ENCODE data around the gene FRG2. TPM values are rescaled to one million over a fixed set of nuclear protein-coding genes. Genes with fewer than 3 reads are reported as not detected.
A peak's percentile ranks its signal among the peaks of the same experiment; 100 is the strongest.
"Not testable (repeated sequence)": the region's sequence is repeated elsewhere in the genome, so short reads cannot be mapped to it uniquely, and the experiment has no call there.

The FRG2 gene
- polyA plus RNA-seq, 1 donor = not detected

DNA sequence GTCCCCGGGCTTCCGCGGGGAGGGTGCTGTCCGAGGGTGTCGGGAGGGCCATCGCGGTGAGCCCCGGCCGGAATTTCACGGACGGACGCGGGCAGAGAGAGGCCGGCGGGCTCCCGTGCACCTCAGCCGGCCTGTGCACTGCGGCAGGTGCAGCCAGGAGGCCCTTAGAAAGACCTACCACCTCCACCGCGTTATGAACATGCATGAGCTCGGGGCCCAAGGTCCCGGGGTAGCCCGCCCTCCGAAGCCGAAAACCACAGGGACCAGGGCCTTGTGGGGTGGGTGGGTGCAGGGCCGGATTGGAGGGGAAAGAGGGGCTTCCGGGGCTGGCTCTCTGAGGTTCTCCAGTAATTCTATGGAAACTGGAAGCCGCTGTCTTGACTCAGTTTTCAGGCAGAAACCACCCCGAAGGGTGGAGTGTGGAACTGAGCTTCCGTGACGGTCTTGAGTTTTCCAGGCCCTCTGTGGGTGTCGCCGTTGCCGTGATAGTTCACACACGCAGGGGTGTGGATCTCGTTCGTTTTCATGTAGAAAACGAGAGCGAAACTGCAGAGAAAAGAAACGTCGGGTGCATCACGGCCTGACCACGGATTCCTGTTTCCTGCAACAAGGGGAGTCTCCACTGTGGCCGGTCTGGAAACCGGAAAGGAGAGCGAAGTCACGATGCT, 4.3 kb downstream of the FRG2 start:
- peaks cover 15% of the 10 kb centered on the region for H3K9me3 ChIP-seq (ENCODE audit: control insufficient read depth, low read depth, low read length)
- H3K36me3 ChIP-seq (ENCODE audit: control insufficient read depth, insufficient read depth, low read length); DNase-seq; H3K4me1 ChIP-seq (ENCODE audit: control insufficient read depth, insufficient read depth, low read length); H3K4me3 ChIP-seq (ENCODE audit: low read length); H3K27ac ChIP-seq (ENCODE audit: low read length): not testable (repeated sequence)
- H3K27me3 ChIP-seq (ENCODE audit: control insufficient read depth, insufficient read depth, low read length) = peaks cover 44% of the 10 kb centered on the region
- no CpG with 5 or more reads among the region's 47 CpGs for WGBS (ENCODE audit: insufficient coverage, low lambda C conversion rate)

GRCh38 chr4:190021973-190022372, 5.1 kb downstream of the FRG2 start:
- not testable (repeated sequence) for H3K36me3 ChIP-seq (ENCODE audit: control insufficient read depth, insufficient read depth, low read length); H3K27ac ChIP-seq (ENCODE audit: low read length); DNase-seq; H3K4me1 ChIP-seq (ENCODE audit: control insufficient read depth, insufficient read depth, low read length); H3K4me3 ChIP-seq (ENCODE audit: low read length)
- Histone ChIP-seq H3K27me3 (ENCODE audit: control insufficient read depth, insufficient read depth, low read length) (peaks cover 51% of the 10 kb centered on the region), H3K9me3 (ENCODE audit: control insufficient read depth, low read depth, low read length) (peaks cover 15% of the 10 kb centered on the region)
- WGBS (ENCODE audit: insufficient coverage, low lambda C conversion rate) = no CpG with 5 or more reads among the region's 39 CpGs

DNA sequence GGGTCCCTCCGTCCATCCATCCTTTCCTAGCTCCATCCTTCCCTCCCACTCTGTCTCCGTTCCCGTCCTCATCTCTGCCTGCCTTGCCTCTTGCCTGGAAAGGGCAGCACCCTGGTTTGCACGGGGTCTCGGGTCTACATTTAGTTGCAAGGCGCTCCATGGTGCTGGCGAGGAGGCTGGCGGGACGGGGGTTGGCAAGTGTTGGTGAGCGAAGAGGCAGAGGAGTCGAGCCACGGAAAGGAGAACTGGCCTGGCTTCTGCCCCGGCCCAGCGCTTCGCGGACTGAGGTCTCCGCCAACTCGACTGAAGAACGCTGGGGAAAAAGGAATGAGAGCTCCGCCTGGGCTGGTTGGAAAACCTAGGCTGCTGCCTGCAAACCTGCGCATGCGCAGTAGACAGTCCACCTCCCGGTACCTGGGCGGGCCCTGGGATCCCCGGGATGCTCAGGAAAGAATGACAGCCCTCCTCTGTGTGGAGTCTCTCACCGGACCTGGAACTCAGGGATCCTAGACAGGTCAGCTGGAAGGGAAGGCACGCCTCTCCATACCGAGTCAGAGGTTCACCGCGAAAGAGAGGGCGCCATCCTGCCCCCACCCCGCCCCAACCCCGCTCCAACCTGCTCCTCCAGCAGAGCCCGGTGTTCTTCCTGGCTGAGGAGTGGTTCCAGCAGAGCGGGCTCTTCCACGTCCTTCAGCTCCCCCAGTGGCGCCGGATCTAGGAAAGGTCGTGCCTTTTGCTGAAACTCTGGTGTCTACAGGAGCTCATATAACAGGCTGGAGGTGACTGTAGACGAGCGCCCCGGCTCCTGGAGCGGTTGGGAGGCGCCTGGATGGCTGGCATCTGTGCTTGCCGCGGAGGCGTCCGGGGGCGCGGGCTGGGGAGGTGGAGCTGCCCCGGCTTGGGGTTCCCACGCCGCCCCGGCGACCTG, 6.0 kb downstream of the FRG2 start:
- peak; percentile 21 to 33 for DNase-seq
- no peaks in the 10 kb centered on the region for H3K4me1 ChIP-seq (ENCODE audit: control insufficient read depth, insufficient read depth, low read length)
- H3K27me3 ChIP-seq (ENCODE audit: control insufficient read depth, insufficient read depth, low read length) = peaks cover 60% of the 10 kb centered on the region
- H3K9me3 ChIP-seq (ENCODE audit: control insufficient read depth, low read depth, low read length) = peaks cover 18% of the 10 kb centered on the region
- H3K27ac ChIP-seq (ENCODE audit: low read length) = no peak overlapping the region
- no peak overlapping the region for H3K4me3 ChIP-seq (ENCODE audit: low read length)
- no peaks in the 10 kb centered on the region for H3K36me3 ChIP-seq (ENCODE audit: control insufficient read depth, insufficient read depth, low read length)
- no CpG with 5 or more reads among the region's 55 CpGs for WGBS (ENCODE audit: insufficient coverage, low lambda C conversion rate)

GRCh38 chr4:190019859-190020463, 7.1 kb downstream of the FRG2 start:
- H3K4me1 ChIP-seq (ENCODE audit: control insufficient read depth, insufficient read depth, low read length); DNase-seq; H3K36me3 ChIP-seq (ENCODE audit: control insufficient read depth, insufficient read depth, low read length); H3K4me3 ChIP-seq (ENCODE audit: low read length); H3K27ac ChIP-seq (ENCODE audit: low read length): not testable (repeated sequence)
- H3K27me3 ChIP-seq (ENCODE audit: control insufficient read depth, insufficient read depth, low read length) = peaks cover 71% of the 10 kb centered on the region
- peaks cover 24% of the 10 kb centered on the region for H3K9me3 ChIP-seq (ENCODE audit: control insufficient read depth, low read depth, low read length)
- no CpG with 5 or more reads among the region's 29 CpGs for WGBS (ENCODE audit: insufficient coverage, low lambda C conversion rate)

GRCh38 chr4:190019023-190019858, 7.8 kb downstream of the FRG2 start:
- no peak for DNase-seq
- Histone ChIP-seq H3K36me3 (ENCODE audit: control insufficient read depth, insufficient read depth, low read length) (no peaks in the 10 kb centered on the region), H3K4me3 (ENCODE audit: low read length) (no peak overlapping the region), H3K4me1 (ENCODE audit: control insufficient read depth, insufficient read depth, low read length) (no peaks in the 10 kb centered on the region), H3K27me3 (ENCODE audit: control insufficient read depth, insufficient read depth, low read length) (peaks cover 76% of the 10 kb centered on the region), H3K27ac (ENCODE audit: low read length) (no peak overlapping the region), H3K9me3 (ENCODE audit: control insufficient read depth, low read depth, low read length) (peaks cover 24% of the 10 kb centered on the region)
- WGBS (ENCODE audit: insufficient coverage, low lambda C conversion rate) = 6% methylated on average over 3 of the region's 57 CpGs

DNA sequence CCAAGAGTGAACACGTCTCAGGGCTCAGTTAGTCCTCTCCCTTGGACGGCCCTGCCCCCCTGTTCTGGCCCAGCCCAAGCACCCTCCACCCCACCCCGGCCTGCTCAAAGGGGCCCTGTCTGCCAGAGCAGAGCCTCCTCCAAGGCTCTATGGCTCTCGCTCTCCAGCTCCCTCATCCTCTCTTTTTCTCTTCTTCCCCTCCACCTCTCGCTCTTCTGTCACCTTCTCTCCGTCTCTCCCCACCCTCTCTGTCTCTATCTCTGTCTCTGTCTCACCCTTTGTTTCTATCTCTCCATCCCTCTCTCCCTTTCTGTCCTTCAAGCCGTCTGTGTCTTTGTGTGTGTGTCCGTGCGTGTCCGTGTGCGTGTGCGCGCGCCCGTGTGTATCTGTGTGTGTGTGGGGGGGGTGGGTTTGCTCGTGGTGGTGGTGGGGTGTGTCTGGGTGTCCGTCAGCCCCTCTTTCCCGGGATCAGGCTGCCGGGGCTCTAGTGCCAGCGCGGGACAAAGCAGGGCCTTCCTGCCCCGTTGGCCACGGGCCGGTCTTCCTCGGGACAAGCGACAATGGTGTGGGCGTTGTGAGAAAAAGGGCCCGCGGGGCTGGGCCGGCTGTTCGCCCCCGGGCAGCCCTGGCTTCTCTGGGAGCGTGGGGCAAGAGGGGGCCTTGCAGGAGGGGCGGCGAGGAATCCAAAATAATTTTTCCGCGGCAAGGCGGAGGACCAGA, 8.7 kb downstream of the FRG2 start:
- Histone ChIP-seq H3K27ac (ENCODE audit: low read length) (no peak overlapping the region), H3K27me3 (ENCODE audit: control insufficient read depth, insufficient read depth, low read length) (peaks cover 77% of the 10 kb centered on the region), H3K4me1 (ENCODE audit: control insufficient read depth, insufficient read depth, low read length) (no peaks in the 10 kb centered on the region), H3K4me3 (ENCODE audit: low read length) (no peak overlapping the region), H3K36me3 (ENCODE audit: control insufficient read depth, insufficient read depth, low read length) (no peaks in the 10 kb centered on the region), H3K9me3 (ENCODE audit: control insufficient read depth, low read depth, low read length) (peaks cover 24% of the 10 kb centered on the region)
- no peak for DNase-seq
- WGBS (ENCODE audit: insufficient coverage, low lambda C conversion rate) = 0% methylated on average over 2 of the region's 38 CpGs

DNA sequence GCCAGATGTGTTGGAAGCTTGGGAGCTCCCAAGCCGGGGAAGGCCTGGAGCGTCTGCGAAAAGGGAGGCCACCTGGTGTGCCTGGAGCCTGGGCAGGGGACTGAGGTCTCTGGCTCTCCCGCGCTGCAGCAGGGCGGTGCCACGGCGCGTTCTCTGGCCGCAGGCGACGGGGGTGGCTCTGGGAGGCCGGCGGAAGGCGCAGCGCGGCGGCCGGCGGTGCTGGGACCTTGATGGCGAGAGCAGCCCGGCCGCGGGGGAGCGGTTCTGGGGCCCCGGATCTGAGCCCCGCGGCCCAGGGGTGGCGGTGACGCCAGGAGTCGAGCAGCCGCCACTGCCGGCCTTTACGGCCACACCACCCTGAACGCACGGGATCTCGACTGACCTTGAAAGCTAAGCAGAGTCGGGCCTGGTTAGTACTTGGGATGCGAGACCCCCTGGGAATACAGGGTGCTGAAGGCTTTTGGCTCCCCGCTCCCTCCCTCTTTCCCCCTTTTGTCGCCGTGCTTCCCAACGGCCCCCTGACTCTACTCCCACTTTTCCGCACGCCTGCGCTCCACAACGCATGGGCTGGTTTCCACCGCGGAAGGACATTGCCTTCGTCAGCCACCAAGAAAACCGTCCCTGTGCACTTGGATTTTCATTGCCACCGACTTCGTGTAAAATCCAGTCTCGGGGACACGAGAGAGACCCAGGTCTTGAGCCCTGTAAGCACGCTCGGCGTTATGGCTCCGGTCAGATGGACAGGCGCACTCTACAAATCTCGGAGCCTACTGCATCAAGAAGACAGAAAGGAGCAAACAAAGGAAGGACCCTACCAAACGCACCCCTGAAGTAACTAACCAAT, 9.5 kb downstream of the FRG2 start:
- WGBS (ENCODE audit: insufficient coverage, low lambda C conversion rate) = no CpG with 5 or more reads among the region's 62 CpGs
- H3K27ac ChIP-seq (ENCODE audit: low read length) = no peak overlapping the region
- H3K27me3 ChIP-seq (ENCODE audit: control insufficient read depth, insufficient read depth, low read length) = peaks cover 78% of the 10 kb centered on the region
- no peaks in the 10 kb centered on the region for H3K4me1 ChIP-seq (ENCODE audit: control insufficient read depth, insufficient read depth, low read length)
- H3K9me3 ChIP-seq (ENCODE audit: control insufficient read depth, low read depth, low read length) = peaks cover 23% of the 10 kb centered on the region
- H3K36me3 ChIP-seq (ENCODE audit: control insufficient read depth, insufficient read depth, low read length) = no peaks in the 10 kb centered on the region
- H3K4me3 ChIP-seq (ENCODE audit: low read length) = no peak overlapping the region
- DNase-seq = peak in 1 of 2 donors; percentile 7

- Histone ChIP-seq H3K27me3 (ENCODE audit: control insufficient read depth, insufficient read depth, low read length) (peaks cover 85% of the 10 kb centered on the region), H3K27ac (ENCODE audit: low read length) (no peak overlapping the region), H3K9me3 (ENCODE audit: control insufficient read depth, low read depth, low read length) (peaks cover 21% of the 10 kb centered on the region), H3K4me1 (ENCODE audit: control insufficient read depth, insufficient read depth, low read length) (no peaks in the 10 kb centered on the region), H3K4me3 (ENCODE audit: low read length) (no peak overlapping the region), H3K36me3 (ENCODE audit: control insufficient read depth, insufficient read depth, low read length) (no peaks in the 10 kb centered on the region)
- WGBS (ENCODE audit: insufficient coverage, low lambda C conversion rate) = no CpG with 5 or more reads among the region's 43 CpGs
- no peak for DNase-seq
Observed at GRCh38 chr4:190016369-190017289, 10.4 kb downstream of the FRG2 start.
